Left ventricle myocardium inferior (tissue), 1 donor: ENCODE data around the gene SERPINA5. TPM values are rescaled to one million over a fixed set of nuclear protein-coding genes. Genes with fewer than 3 reads are reported as not detected.

Experiments
- DNase-seq: peaks from one replicate; pipeline ENCODE4 v3.0.0-alpha.2; 2020
- H3K27ac ChIP-seq: fragments of 200-600 bp; replicated peaks from 2 replicates; pipeline ENCODE4 v1.8.0; 2021
- H3K27me3 ChIP-seq: fragments of 200-600 bp; 2 replicates; pipeline ENCODE4 v1.8.0; 2021; ENCODE audit warnings: low read depth
- H3K36me3 ChIP-seq: fragments of 200-600 bp; 2 replicates; pipeline ENCODE4 v1.8.0; 2021
- H3K4me1 ChIP-seq: fragments of 200-600 bp; 2 replicates; pipeline ENCODE4 v1.8.0; 2021
- H3K4me3 ChIP-seq: fragments of 200-600 bp; 2 replicates; pipeline ENCODE4 v1.8.0; 2021; ENCODE audit warnings: mild to moderate bottlenecking, moderate library complexity
- H3K9me3 ChIP-seq: fragments of 200-600 bp; replicated peaks from 2 replicates; pipeline ENCODE4 v1.8.0; 2021
- intact Hi-C: fragments of 100-400 bp; cut with micrococcal nuclease; formaldehyde crosslinking; loops from one replicate; pipeline ENCODE4 v1.11.0; 2022
- total RNA-seq: library from RNA; stranded (reverse); fragmentation: NEBNext Ultra II Directional; extraction: Animal tissue kit (Norgen Biotek cat#: 25700); gene quantifications from one replicate; pipeline ENCODE4 v1.2.1, GENCODE V29; 2021
- TF ChIP-seq, protein P1 (sequence below): fragments of 200-600 bp; IDR thresholded peaks from 2 replicates; pipeline ENCODE4 v1.8.0; 2021; ENCODE audit warnings: antibody characterized with exemption, mild to moderate bottlenecking, borderline replicate concordance
- donor health status: DM: no; HTN: yes; CAD: no; lungs with severe emphysema.

Gene SERPINA5
- total RNA-seq, 1 donor from 2014 or later = 2.1 TPM

DNA sequence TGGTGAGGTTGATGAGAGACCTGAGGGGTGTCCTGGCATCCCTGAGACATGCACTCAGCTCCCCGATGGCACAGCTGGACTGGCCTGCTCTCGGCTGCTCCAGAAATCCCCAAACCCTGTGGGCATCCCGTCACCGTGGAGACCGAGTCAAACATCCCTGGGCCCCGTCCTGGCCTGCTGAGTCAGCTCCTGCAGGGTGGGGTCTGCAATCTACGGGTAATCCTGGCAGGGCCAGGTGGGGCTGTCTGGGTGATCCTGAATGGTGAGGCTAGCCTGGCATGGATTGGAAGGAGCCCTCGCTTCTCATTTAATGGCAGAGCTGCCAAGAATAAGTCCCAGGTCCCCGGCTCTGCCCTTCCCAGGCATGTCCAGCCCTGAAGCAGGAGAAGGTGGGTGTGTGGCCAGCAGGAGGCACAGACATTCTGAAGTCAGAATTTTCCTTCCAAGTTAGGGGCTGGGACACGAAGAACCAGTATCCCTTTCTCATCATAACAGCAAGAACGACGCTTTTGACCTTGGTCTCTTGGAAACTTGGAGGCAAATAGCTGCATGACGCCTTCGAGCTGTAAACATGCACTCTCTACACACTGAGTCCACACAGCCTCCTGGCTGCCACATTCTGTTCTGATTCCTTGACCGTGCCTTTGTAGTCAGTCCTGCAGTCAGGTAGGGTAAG lies 37.6 kb upstream of the SERPINA5 start:
- DNase-seq = no peak
- H3K27ac ChIP-seq = no peak overlapping the region
- no peaks in the 10 kb centered on the region for H3K36me3 ChIP-seq
- H3K4me1 ChIP-seq = peaks cover 9% of the 10 kb centered on the region
- intact Hi-C loops = no loop called here
- TF ChIP-seq, protein P1, sequence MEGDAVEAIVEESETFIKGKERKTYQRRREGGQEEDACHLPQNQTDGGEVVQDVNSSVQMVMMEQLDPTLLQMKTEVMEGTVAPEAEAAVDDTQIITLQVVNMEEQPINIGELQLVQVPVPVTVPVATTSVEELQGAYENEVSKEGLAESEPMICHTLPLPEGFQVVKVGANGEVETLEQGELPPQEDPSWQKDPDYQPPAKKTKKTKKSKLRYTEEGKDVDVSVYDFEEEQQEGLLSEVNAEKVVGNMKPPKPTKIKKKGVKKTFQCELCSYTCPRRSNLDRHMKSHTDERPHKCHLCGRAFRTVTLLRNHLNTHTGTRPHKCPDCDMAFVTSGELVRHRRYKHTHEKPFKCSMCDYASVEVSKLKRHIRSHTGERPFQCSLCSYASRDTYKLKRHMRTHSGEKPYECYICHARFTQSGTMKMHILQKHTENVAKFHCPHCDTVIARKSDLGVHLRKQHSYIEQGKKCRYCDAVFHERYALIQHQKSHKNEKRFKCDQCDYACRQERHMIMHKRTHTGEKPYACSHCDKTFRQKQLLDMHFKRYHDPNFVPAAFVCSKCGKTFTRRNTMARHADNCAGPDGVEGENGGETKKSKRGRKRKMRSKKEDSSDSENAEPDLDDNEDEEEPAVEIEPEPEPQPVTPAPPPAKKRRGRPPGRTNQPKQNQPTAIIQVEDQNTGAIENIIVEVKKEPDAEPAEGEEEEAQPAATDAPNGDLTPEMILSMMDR = no peak
- H3K9me3 ChIP-seq = peaks cover 10% of the 10 kb centered on the region
- no peak overlapping the region for H3K4me3 ChIP-seq
- H3K27me3 ChIP-seq = peaks cover 56% of the 10 kb centered on the region

DNA sequence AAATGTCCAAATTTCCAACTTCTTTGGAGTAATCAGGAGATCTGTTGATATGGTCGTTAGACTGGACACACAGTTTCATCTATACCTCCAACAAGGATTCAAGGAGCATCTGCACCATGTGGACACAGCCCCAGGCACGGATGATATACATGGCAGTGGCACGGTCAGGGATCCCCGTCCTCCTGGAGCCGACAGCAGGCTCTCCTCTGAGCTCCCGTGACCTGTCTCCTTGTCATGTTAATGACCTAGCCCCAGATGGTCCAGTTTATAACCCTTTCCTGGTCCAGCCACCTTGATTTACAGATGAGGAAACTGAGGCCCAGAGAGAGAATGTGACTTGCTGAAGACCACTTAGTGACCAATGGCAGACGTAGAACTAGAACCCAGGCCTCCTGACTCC lies 36.5 kb upstream of the SERPINA5 start:
- Histone ChIP-seq H3K27ac (no peak overlapping the region), H3K27me3 (peaks cover 63% of the 10 kb centered on the region), H3K36me3 (no peaks in the 10 kb centered on the region), H3K9me3 (peaks cover 10% of the 10 kb centered on the region), H3K4me3 (no peak overlapping the region), H3K4me1 (peaks cover 9% of the 10 kb centered on the region)
- DNase-seq = no peak
- intact Hi-C loops = no loop called here
- TF ChIP-seq, protein P1 = no peak

DNA sequence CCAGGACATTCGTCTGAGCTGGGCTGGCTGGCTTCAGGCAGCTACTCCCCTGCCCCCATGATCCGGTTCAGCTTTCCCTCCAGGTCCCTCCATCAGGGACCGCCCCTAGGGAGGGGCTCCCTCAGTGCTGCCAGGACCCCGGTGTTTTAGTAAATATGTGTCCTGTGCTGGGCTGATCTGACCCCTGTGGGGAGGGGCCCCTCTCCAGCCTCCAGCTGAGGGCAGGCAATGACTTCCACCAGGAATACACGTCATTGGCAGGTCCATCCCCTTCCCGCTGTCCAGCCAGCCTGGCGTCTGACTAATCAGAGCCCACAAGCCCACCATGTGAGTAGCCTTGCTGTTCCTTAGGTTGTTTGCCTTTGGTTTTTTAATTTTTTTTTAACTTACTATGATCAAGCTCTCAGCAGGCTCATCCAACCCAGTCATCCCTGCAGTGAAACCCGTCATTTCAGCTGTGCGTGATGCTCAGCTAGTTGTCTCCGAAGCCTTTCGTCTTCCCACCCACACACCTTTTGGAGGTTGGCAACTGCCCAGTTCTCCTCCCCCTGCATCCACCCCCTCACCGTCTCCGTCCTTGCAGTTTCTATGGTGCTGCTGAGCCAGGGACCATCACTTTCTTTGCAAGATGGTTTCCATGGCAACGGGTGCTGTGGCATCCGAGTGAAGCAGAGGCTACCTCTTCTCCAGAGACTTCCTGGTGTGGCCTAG lies 35.9 kb upstream of the SERPINA5 start:
- intact Hi-C loops = no loop called here
- H3K4me1 ChIP-seq = peaks cover 3% of the 10 kb centered on the region
- no peak for DNase-seq
- no peak overlapping the region for H3K27ac ChIP-seq
- peaks cover 68% of the 10 kb centered on the region for H3K27me3 ChIP-seq
- no peak overlapping the region for H3K4me3 ChIP-seq
- peaks cover 10% of the 10 kb centered on the region for H3K9me3 ChIP-seq
- TF ChIP-seq, protein P1 = no peak
- no peaks in the 10 kb centered on the region for H3K36me3 ChIP-seq

DNA sequence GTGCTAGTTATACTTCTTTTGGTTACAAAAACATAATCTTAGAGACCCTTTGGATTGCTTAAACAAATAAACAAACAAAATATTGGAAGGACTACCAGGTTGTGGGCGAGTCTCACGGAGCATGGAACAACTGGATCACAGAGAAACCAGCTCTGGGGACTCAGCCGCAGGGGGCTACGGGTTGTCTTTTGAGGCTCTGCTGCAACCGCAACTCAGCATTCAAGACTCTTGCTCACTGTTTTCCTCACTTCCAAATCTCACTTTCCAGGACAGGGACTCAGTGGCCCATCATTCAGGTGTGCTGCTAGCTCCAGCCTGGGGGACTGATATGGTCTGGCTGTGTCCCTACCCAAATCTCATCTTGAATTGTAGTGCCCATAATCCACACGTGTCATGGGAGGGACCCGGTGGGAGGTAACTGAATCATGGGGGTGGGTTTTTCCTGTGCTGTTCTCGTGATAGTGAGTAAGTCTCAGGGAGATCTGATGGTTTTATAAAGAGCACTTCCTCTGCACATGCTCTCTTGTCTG lies 34.0 kb upstream of the SERPINA5 start:
- H3K27me3 ChIP-seq = peaks cover 75% of the 10 kb centered on the region
- TF ChIP-seq, protein P1 = no peak
- H3K4me3 ChIP-seq = no peak overlapping the region
- intact Hi-C loops = no loop called here
- H3K9me3 ChIP-seq = peaks cover 10% of the 10 kb centered on the region
- H3K27ac ChIP-seq = no peak overlapping the region
- no peaks in the 10 kb centered on the region for H3K4me1 ChIP-seq
- DNase-seq = no peak
- no peaks in the 10 kb centered on the region for H3K36me3 ChIP-seq

DNA sequence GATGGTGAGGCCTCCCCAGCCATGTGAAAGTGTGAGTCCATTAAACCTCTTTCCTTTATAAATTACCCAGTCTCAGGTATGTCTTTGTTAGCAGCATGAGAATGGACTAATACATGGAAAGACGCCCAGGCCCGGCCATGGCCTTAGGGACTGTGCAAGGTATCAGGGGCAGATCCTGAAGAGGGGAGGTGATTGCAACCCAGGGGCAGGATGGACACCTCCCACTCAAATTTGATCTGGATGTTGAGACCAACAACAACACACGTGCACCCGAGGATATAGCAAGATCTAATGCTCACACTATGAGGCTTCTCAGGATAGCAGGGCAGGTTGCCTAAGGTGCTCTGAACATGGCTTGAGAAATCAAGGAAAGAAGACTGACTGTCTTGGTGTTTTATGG lies 33.5 kb upstream of the SERPINA5 start:
- no peak overlapping the region for H3K4me3 ChIP-seq
- peaks cover 72% of the 10 kb centered on the region for H3K27me3 ChIP-seq
- no peak overlapping the region for H3K27ac ChIP-seq
- DNase-seq = no peak
- peaks cover 10% of the 10 kb centered on the region for H3K9me3 ChIP-seq
- TF ChIP-seq, protein P1 = no peak
- H3K4me1 ChIP-seq = no peaks in the 10 kb centered on the region
- no peaks in the 10 kb centered on the region for H3K36me3 ChIP-seq
- intact Hi-C loops = no loop called here
